HepG2 (cell line): Measurements from ENCODE around the gene ART5.

Experiments used
- ATAD3A ChIP-seq: sonication (generic); formaldehyde crosslinking; IDR thresholded peaks from 2 replicates; pipeline ENCODE4 v1.4.0; 2020; ENCODE audit warnings: missing genetic modification reagents
- CEBPB ChIP-seq: IDR thresholded peaks from 2 replicates; pipeline ENCODE4 v1.6.1; 2011; ENCODE audit warnings: low read depth, low read length, improper control_type of control experiment, borderline replicate concordance
- CREB1 ChIP-seq, 2 experiments: fragments of 450-650 bp in 1 of 2; IDR thresholded peaks; 2 replicates each; pipeline ENCODE4 v1.6.1; 2016 to 2017; ENCODE audit warnings: control low read depth in 1 of 2, mild to moderate bottlenecking in 1 of 2, missing compliant biosample characterization in 1 of 2, missing genetic modification characterization in 1 of 2
- EP300 ChIP-seq, 3 experiments: sonication (generic) in 1 of 3; formaldehyde crosslinking in 1 of 3; IDR thresholded peaks; 2 replicates each; pipeline versions ENCODE4 v1.5.1 to v1.6.1; 2011 to 2020; ENCODE audit warnings: low read depth in 2 of 3, low read length in 2 of 3, borderline replicate concordance in 1 of 3, improper control_type of control experiment in 1 of 3, mild to moderate bottlenecking in 1 of 3, missing genetic modification reagents in 1 of 3, moderate library complexity in 1 of 3
- RFXAP ChIP-seq: sonication (generic); formaldehyde crosslinking; IDR thresholded peaks from 2 replicates; pipeline ENCODE4 v1.4.0; 2020; ENCODE audit warnings: missing genetic modification reagents, borderline replicate concordance
- ZFX ChIP-seq: sonication (generic); formaldehyde crosslinking; IDR thresholded peaks from 2 replicates; pipeline ENCODE4 v1.4.0; 2020; ENCODE audit warnings: mild to moderate bottlenecking, low read depth, missing genetic modification reagents, moderate library complexity
- ZNF232 ChIP-seq: sonication (generic); formaldehyde crosslinking; IDR thresholded peaks from 2 replicates; pipeline ENCODE4 v1.4.0; 2020; ENCODE audit warnings: missing genetic modification reagents, borderline replicate concordance
- ZNF317 ChIP-seq: sonication (generic); formaldehyde crosslinking; IDR thresholded peaks from 2 replicates; pipeline ENCODE4 v1.5.0; 2020; ENCODE audit warnings: mild to moderate bottlenecking, missing genetic modification reagents
- TF ChIP-seq, protein P1 (sequence below): sonication (generic); formaldehyde crosslinking; IDR thresholded peaks from 2 replicates; pipeline ENCODE4 v1.5.0; 2020; ENCODE audit warnings: mild to moderate bottlenecking, missing genetic modification reagents, moderate library complexity
- TF ChIP-seq, protein P2 (sequence below): sonication (generic); formaldehyde crosslinking; IDR thresholded peaks from 2 replicates; pipeline ENCODE4 v1.4.0; 2020; ENCODE audit warnings: missing genetic modification reagents, borderline replicate concordance

- TF ChIP-seq EP300 (IDR thresholded peaks at IDR 0.05; ENCODE audit: low read depth in 2 of 2, low read length in 2 of 2) (no peak), EP300 (CRISPR knock-in tag; IDR thresholded peaks at IDR 0.05; ENCODE audit: borderline replicate concordance) (no peak), ZNF232 (CRISPR knock-in tag) (no peak), ZNF317 (CRISPR knock-in tag) (no peak), ATAD3A (no peak), CEBPB (no peak), ZFX (CRISPR knock-in tag) (no peak), CREB1 (IDR thresholded peaks at IDR 0.05) (no peak), CREB1 (CRISPR knock-in tag; IDR thresholded peaks at IDR 0.05) (no peak), RFXAP (no peak)
- TF ChIP-seq, protein P1, sequence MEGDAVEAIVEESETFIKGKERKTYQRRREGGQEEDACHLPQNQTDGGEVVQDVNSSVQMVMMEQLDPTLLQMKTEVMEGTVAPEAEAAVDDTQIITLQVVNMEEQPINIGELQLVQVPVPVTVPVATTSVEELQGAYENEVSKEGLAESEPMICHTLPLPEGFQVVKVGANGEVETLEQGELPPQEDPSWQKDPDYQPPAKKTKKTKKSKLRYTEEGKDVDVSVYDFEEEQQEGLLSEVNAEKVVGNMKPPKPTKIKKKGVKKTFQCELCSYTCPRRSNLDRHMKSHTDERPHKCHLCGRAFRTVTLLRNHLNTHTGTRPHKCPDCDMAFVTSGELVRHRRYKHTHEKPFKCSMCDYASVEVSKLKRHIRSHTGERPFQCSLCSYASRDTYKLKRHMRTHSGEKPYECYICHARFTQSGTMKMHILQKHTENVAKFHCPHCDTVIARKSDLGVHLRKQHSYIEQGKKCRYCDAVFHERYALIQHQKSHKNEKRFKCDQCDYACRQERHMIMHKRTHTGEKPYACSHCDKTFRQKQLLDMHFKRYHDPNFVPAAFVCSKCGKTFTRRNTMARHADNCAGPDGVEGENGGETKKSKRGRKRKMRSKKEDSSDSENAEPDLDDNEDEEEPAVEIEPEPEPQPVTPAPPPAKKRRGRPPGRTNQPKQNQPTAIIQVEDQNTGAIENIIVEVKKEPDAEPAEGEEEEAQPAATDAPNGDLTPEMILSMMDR (CRISPR knock-in tag): no peak
- TF ChIP-seq, protein P2, sequence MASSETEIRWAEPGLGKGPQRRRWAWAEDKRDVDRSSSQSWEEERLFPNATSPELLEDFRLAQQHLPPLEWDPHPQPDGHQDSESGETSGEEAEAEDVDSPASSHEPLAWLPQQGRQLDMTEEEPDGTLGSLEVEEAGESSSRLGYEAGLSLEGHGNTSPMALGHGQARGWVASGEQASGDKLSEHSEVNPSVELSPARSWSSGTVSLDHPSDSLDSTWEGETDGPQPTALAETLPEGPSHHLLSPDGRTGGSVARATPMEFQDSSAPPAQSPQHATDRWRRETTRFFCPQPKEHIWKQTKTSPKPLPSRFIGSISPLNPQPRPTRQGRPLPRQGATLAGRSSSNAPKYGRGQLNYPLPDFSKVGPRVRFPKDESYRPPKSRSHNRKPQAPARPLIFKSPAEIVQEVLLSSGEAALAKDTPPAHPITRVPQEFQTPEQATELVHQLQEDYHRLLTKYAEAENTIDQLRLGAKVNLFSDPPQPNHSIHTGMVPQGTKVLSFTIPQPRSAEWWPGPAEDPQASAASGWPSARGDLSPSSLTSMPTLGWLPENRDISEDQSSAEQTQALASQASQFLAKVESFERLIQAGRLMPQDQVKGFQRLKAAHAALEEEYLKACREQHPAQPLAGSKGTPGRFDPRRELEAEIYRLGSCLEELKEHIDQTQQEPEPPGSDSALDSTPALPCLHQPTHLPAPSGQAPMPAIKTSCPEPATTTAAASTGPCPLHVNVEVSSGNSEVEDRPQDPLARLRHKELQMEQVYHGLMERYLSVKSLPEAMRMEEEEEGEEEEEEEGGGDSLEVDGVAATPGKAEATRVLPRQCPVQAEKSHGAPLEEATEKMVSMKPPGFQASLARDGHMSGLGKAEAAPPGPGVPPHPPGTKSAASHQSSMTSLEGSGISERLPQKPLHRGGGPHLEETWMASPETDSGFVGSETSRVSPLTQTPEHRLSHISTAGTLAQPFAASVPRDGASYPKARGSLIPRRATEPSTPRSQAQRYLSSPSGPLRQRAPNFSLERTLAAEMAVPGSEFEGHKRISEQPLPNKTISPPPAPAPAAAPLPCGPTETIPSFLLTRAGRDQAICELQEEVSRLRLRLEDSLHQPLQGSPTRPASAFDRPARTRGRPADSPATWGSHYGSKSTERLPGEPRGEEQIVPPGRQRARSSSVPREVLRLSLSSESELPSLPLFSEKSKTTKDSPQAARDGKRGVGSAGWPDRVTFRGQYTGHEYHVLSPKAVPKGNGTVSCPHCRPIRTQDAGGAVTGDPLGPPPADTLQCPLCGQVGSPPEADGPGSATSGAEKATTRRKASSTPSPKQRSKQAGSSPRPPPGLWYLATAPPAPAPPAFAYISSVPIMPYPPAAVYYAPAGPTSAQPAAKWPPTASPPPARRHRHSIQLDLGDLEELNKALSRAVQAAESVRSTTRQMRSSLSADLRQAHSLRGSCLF (CRISPR knock-in tag): no peak
Measured at GRCh38 chr11:3616721-3617460, 24.9 kb downstream of the ART5 start.
